ENCODE data around the gene GULP1. TPM values are rescaled to one million over a fixed set of nuclear protein-coding genes. Genes with fewer than 3 reads are reported as not detected.
"Not testable (repeated sequence)": the region's sequence is repeated elsewhere in the genome, so short reads cannot be mapped to it uniquely, and the experiment has no call there.

Gene GULP1
- total RNA-seq, 1 donor from 2014 or later = not detected

- no peak overlapping the region for H3K4me3 Mint-ChIP-seq
- no peak for ATAC-seq (ENCODE audit: low read depth)
- TF ChIP-seq CTCF (IDR thresholded peaks at IDR 0.05) = no peak
- no peaks in the 10 kb centered on the region for H3K27me3 Mint-ChIP-seq
- ChIA-PET POLR2A (no interaction called here), CTCF (no interaction called here)
- peaks cover 4% of the 10 kb centered on the region for H3K9me3 Mint-ChIP-seq
- H3K36me3 Mint-ChIP-seq (ENCODE audit: low read depth) = no peaks in the 10 kb centered on the region
- DNase-seq = no peak
- H3K27ac Mint-ChIP-seq = no peak overlapping the region
- intact Hi-C loops (cut with micrococcal nuclease) = no loop called here
- H3K4me1 Mint-ChIP-seq = no peaks in the 10 kb centered on the region
Observed at GRCh38 chr2:188456114-188456909, 164.6 kb downstream of the GULP1 start.

- POLR2A ChIA-PET = no interaction called here
- no peaks in the 10 kb centered on the region for H3K4me1 Mint-ChIP-seq
- H3K36me3 Mint-ChIP-seq (ENCODE audit: low read depth) = no peaks in the 10 kb centered on the region
- CTCF ChIA-PET = no interaction called here
- H3K27me3 Mint-ChIP-seq = no peaks in the 10 kb centered on the region
- no peak for DNase-seq
- TF ChIP-seq CTCF (IDR thresholded peaks at IDR 0.05) = no peak
- peaks cover 4% of the 10 kb centered on the region for H3K9me3 Mint-ChIP-seq
- ATAC-seq (ENCODE audit: low read depth) = no peak
- intact Hi-C loops (cut with micrococcal nuclease) = no loop called here
- no peak overlapping the region for H3K27ac Mint-ChIP-seq
- no peak overlapping the region for H3K4me3 Mint-ChIP-seq
Observed at GRCh38 chr2:188459061-188459460, 167.4 kb downstream of the GULP1 start.

GRCh38 chr2:188466078-188466477 is 174.4 kb downstream of the GULP1 start:
- POLR2A ChIA-PET; ATAC-seq (ENCODE audit: low read depth); H3K27me3 Mint-ChIP-seq; H3K36me3 Mint-ChIP-seq (ENCODE audit: low read depth); CTCF ChIA-PET; H3K27ac Mint-ChIP-seq; H3K9me3 Mint-ChIP-seq; H3K4me3 Mint-ChIP-seq; DNase-seq; intact Hi-C loops (cut with micrococcal nuclease); H3K4me1 Mint-ChIP-seq: not testable (repeated sequence)

GRCh38 chr2:188466761-188467160 is 175.1 kb downstream of the GULP1 start:
- no peak for DNase-seq
- no peak overlapping the region for H3K4me3 Mint-ChIP-seq
- ATAC-seq (ENCODE audit: low read depth) = no peak
- no peaks in the 10 kb centered on the region for H3K36me3 Mint-ChIP-seq (ENCODE audit: low read depth)
- no peaks in the 10 kb centered on the region for H3K4me1 Mint-ChIP-seq
- no peaks in the 10 kb centered on the region for H3K27me3 Mint-ChIP-seq
- ChIA-PET POLR2A (no interaction called here), CTCF (no interaction called here)
- TF ChIP-seq CTCF (IDR thresholded peaks at IDR 0.05) = no peak
- intact Hi-C loops (cut with micrococcal nuclease) = no loop called here
- no peak overlapping the region for H3K27ac Mint-ChIP-seq
- H3K9me3 Mint-ChIP-seq = peaks cover 2% of the 10 kb centered on the region

- POLR2A ChIA-PET = no interaction called here
- CTCF ChIA-PET = no interaction called here
Observed at GRCh38 chr2:188471166-188471565, 179.5 kb downstream of the GULP1 start.

More at GRCh38 chr2:188471166-188471565, 179.5 kb downstream of the GULP1 start:
- no peak overlapping the region for H3K27ac Mint-ChIP-seq
- no peaks in the 10 kb centered on the region for H3K27me3 Mint-ChIP-seq
- TF ChIP-seq CTCF (IDR thresholded peaks at IDR 0.05) = no peak
- H3K36me3 Mint-ChIP-seq (ENCODE audit: low read depth) = no peaks in the 10 kb centered on the region
- intact Hi-C loops (cut with micrococcal nuclease) = no loop called here
- no peaks in the 10 kb centered on the region for H3K4me1 Mint-ChIP-seq
- no peak overlapping the region for H3K4me3 Mint-ChIP-seq
- no peak for DNase-seq
- H3K9me3 Mint-ChIP-seq = peaks cover 2% of the 10 kb centered on the region
- ATAC-seq (ENCODE audit: low read depth) = no peak
